SK-N-SH (cell line): ENCODE results near the gene TC2N. TPM values are rescaled to one million over a fixed set of nuclear protein-coding genes. Genes with fewer than 3 reads are reported as not detected.

Source experiments
- CTCF ChIA-PET: fragments of 300-600, 350-600 bp; formaldehyde crosslinking; extraction: SDS; loops from one replicate; lab custom pipeline; 2021; lab: Yijun Ruan, JAX
- POLR2A ChIA-PET: fragments of 350-600 bp; sonication (Branson Sonifier 250); formaldehyde crosslinking; extraction: SDS; loops from one replicate; lab custom pipeline; 2020; ENCODE audit warnings: antibody characterized with exemption, inconsistent platforms; lab: Yijun Ruan, JAX
- DNase-seq: peaks from one replicate; pipeline ENCODE4 v3.0.0; 2012
- H2AFZ ChIP-seq: fragments of 200-600 bp; sonication (generic); 2 replicates; pipeline ENCODE4 v1.8.1; 2016; ENCODE audit warnings: antibody characterized with exemption, mild to moderate bottlenecking, low read depth
- H3F3A ChIP-seq: fragments of 200-600 bp; sonication (generic); replicated peaks from 2 replicates; pipeline ENCODE3; 2016; ENCODE audit warnings: antibody characterized with exemption, mild to moderate bottlenecking; ENCODE audit not compliant: insufficient read depth
- H3K27ac ChIP-seq, 2 experiments: fragments of 200-500 bp in 1 of 2; fragments of 200-600 bp in 1 of 2; sonication (Bioruptor generic) in 1 of 2; sonication (generic), shearing (Covaris generic) in 1 of 2; 2 replicates each; pipeline versions ENCODE4 v1.5.1 to v1.6.1; 2014 to 2016; ENCODE audit warnings: low read depth in 2 of 2, inconsistent platforms in 1 of 2, low read length in 1 of 2, mild to moderate bottlenecking in 1 of 2, mixed read lengths in 1 of 2
- H3K27me3 ChIP-seq: fragments of 200-600 bp; sonication (generic), shearing (Covaris generic); 2 replicates; pipeline ENCODE4 v1.6.1; 2016; ENCODE audit warnings: mixed run types; ENCODE audit not compliant: insufficient read depth
- H3K36me3 ChIP-seq, 2 experiments: fragments of 200-500 bp in 1 of 2; fragments of 200-600 bp in 1 of 2; sonication (Bioruptor generic) in 1 of 2; sonication (generic) in 1 of 2; replicated peaks in 1 of 2; 2 replicates each; pipeline versions ENCODE3 to v1.5.1; 2014 to 2016; ENCODE audit warnings: low read length in 1 of 2, mild to moderate bottlenecking in 1 of 2; ENCODE audit not compliant: insufficient read depth in 2 of 2, control insufficient read depth in 1 of 2
- H3K4me1 ChIP-seq, 2 experiments: fragments of 200-500 bp in 1 of 2; fragments of 200-600 bp in 1 of 2; sonication (Bioruptor generic) in 1 of 2; sonication (generic), shearing (Covaris generic) in 1 of 2; 2 replicates each; pipeline versions ENCODE4 v1.5.1 to v1.6.1; 2014 to 2016; ENCODE audit warnings: low read depth in 1 of 2, low read length in 1 of 2, mixed run types in 1 of 2; ENCODE audit not compliant: insufficient read depth in 2 of 2, control insufficient read depth in 1 of 2
- H3K4me2 ChIP-seq: fragments of 200-600 bp; sonication (generic), shearing (Covaris generic); 2 replicates; pipeline ENCODE4 v1.6.1; 2017; ENCODE audit warnings: mixed run types
- H3K4me3 ChIP-seq, 2 experiments: fragments of 200-500 bp in 1 of 2; fragments of 200-600 bp in 1 of 2; sonication (Bioruptor generic) in 1 of 2; sonication (generic), shearing (Covaris generic) in 1 of 2; 2 replicates each; pipeline versions ENCODE4 v1.5.1 to v1.8.1; 2014 to 2016; ENCODE audit warnings: low read depth in 2 of 2, inconsistent platforms in 1 of 2, low read length in 1 of 2, mild to moderate bottlenecking in 1 of 2, mixed read lengths in 1 of 2, moderate library complexity in 1 of 2
- H3K79me2 ChIP-seq: fragments of 200-600 bp; sonication (generic); 2 replicates; pipeline ENCODE4 v1.8.1; 2017; ENCODE audit warnings: mild to moderate bottlenecking; ENCODE audit not compliant: insufficient read depth
- H3K9ac ChIP-seq: fragments of 200-600 bp; sonication (generic); 2 replicates; pipeline ENCODE4 v1.6.1; 2017; ENCODE audit warnings: mixed run types
- H3K9me2 ChIP-seq: fragments of 200-600 bp; sonication (generic); 2 replicates; pipeline ENCODE4 v1.6.1; 2017; ENCODE audit warnings: mixed run types
- H3K9me3 ChIP-seq: fragments of 200-600 bp; sonication (generic); 2 replicates; pipeline ENCODE4 v1.6.1; 2017; ENCODE audit warnings: mixed run types, mild to moderate bottlenecking, moderate library complexity
- H4K20me1 ChIP-seq: fragments of 200-600 bp; sonication (generic); 2 replicates; pipeline ENCODE4 v1.6.1; 2017; ENCODE audit warnings: mild to moderate bottlenecking, mixed run types; ENCODE audit not compliant: insufficient read depth
- CHD2 ChIP-seq: fragments of 150-350 bp; IDR thresholded peaks from 2 replicates; pipeline ENCODE4 v1.6.1; 2018; ENCODE audit warnings: low read length; ENCODE audit not compliant: partially characterized antibody
- ELF1 ChIP-seq: IDR thresholded peaks from 2 replicates; pipeline ENCODE4 v1.4.0; 2012
- EP300 ChIP-seq, 2 experiments: IDR thresholded peaks; 2 replicates each; pipeline versions ENCODE4 v1.4.0 to v1.6.1; 2012; ENCODE audit warnings: borderline replicate concordance in 1 of 2, low read depth in 1 of 2, low read length in 1 of 2
- FOSL2 ChIP-seq: IDR thresholded peaks from 2 replicates; pipeline ENCODE4 v1.4.0; 2012; ENCODE audit warnings: low read depth, mild to moderate bottlenecking, moderate library complexity, borderline replicate concordance
- FOXJ3 ChIP-seq: sonication (generic); formaldehyde crosslinking; IDR thresholded peaks from 2 replicates; pipeline ENCODE4 v1.5.1; 2020; ENCODE audit warnings: mild to moderate bottlenecking, missing genetic modification reagents
- FOXM1 ChIP-seq: IDR thresholded peaks from 2 replicates; pipeline ENCODE4 v1.4.0; 2012; ENCODE audit warnings: low read depth, mild to moderate bottlenecking
- GABPA ChIP-seq: IDR thresholded peaks from 2 replicates; pipeline ENCODE4 v1.4.0; 2012; ENCODE audit warnings: low read depth, mild to moderate bottlenecking
- NFIC ChIP-seq: IDR thresholded peaks from 2 replicates; pipeline ENCODE4 v1.4.0; 2012; ENCODE audit warnings: borderline replicate concordance
- POLR2AphosphoS5 ChIP-seq: IDR thresholded peaks from 2 replicates; pipeline ENCODE4 v1.6.1; 2012; ENCODE audit warnings: low read depth, low read length
- RCOR1 ChIP-seq: fragments of 150-350 bp; IDR thresholded peaks from 2 replicates; pipeline ENCODE4 v1.6.1; 2017; ENCODE audit warnings: antibody characterized with exemption, low read length
- RFX5 ChIP-seq: IDR thresholded peaks from 2 replicates; pipeline ENCODE4 v1.6.1; 2012; ENCODE audit warnings: mild to moderate bottlenecking, improper control_type of control experiment, low read length
- RXRA ChIP-seq: IDR thresholded peaks from 2 replicates; pipeline ENCODE4 v1.4.0; 2012; ENCODE audit warnings: low read depth, mild to moderate bottlenecking, borderline replicate concordance
- SIN3A ChIP-seq: IDR thresholded peaks from 2 replicates; pipeline ENCODE4 v1.6.1; 2012; ENCODE audit warnings: low read depth, mild to moderate bottlenecking, low read length, moderate library complexity, borderline replicate concordance
- TAF1 ChIP-seq: IDR thresholded peaks from 2 replicates; pipeline ENCODE4 v1.6.1; 2012; ENCODE audit warnings: low read depth, mild to moderate bottlenecking, low read length, moderate library complexity, borderline replicate concordance
- WGBS: methylation state at CpG from one replicate; pipeline ENCODE4 v1.1.6; 2017; ENCODE audit warnings: low lambda C conversion rate; 5-methylcytosine and 5-hydroxymethylcytosine counted together
- polyA plus RNA-seq, 3 experiments: library from polyadenylated mRNA; depleted of rRNA; stranded (reverse); fragments of >200 nt; gene quantifications; 2 replicates each; pipeline ENCODE4 v1.2.3, GENCODE V29; 2012
- TF ChIP-seq, protein P1 (sequence below): IDR thresholded peaks from 2 replicates; pipeline ENCODE4; 2012
- TF ChIP-seq, protein P2 (sequence below): IDR thresholded peaks from 2 replicates; pipeline ENCODE4 v1.4.0; 2012; ENCODE audit warnings: low read depth, borderline replicate concordance
- TF ChIP-seq, protein P3 (sequence below): fragments of 150-350 bp; IDR thresholded peaks from 2 replicates; pipeline ENCODE4 v1.6.1; 2017; ENCODE audit warnings: antibody characterized with exemption, low read length, low read depth, borderline replicate concordance
- TF ChIP-seq, protein P4 (sequence below): IDR thresholded peaks from 2 replicates; pipeline ENCODE4 v1.4.0; 2012; ENCODE audit warnings: low read depth, borderline replicate concordance

TC2N gene
- polyA plus RNA-seq, 1 of the 3 experiments (the other 2 are of a cell fraction) = not detected

DNA sequence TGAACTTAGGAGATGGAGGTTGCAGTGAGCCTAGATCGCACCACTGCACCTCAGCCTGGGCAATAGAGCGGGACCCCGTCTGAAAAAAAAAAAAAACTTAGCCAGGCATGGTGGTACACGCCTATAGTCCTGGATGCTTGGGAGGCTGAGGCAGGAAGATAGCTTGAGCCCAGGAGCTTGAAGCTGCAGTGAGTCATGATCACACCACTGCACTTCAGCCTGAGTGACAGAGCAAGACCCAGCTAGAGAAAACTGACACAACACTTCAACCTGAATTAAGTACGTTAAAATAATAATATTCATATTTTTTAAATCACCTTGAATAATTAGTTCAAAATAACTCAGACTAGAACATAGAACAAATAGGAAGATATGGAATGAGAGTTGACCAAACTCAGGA, 129.7 kb downstream of the TC2N start:
- no peaks in the 10 kb centered on the region for H3K79me2 ChIP-seq
- no peak for DNase-seq
- TF ChIP-seq, protein P1, sequence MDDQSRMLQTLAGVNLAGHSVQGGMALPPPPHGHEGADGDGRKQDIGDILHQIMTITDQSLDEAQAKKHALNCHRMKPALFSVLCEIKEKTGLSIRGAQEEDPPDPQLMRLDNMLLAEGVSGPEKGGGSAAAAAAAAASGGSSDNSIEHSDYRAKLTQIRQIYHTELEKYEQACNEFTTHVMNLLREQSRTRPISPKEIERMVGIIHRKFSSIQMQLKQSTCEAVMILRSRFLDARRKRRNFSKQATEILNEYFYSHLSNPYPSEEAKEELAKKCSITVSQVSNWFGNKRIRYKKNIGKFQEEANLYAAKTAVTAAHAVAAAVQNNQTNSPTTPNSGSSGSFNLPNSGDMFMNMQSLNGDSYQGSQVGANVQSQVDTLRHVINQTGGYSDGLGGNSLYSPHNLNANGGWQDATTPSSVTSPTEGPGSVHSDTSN = no peak
- TF ChIP-seq CHD2 (no peak), SIN3A (no peak), RFX5 (no peak), EP300 (IDR thresholded peaks at IDR 0.05; ENCODE audit: borderline replicate concordance in 1 of 2, low read depth in 1 of 2, low read length in 1 of 2) (no peak), RCOR1 (no peak), FOXM1 (no peak), RXRA (no peak), ELF1 (no peak), GABPA (no peak), FOXJ3 (no peak), FOSL2 (no peak), NFIC (no peak), TAF1 (no peak), POLR2AphosphoS5 (no peak)
- TF ChIP-seq, protein P2, sequence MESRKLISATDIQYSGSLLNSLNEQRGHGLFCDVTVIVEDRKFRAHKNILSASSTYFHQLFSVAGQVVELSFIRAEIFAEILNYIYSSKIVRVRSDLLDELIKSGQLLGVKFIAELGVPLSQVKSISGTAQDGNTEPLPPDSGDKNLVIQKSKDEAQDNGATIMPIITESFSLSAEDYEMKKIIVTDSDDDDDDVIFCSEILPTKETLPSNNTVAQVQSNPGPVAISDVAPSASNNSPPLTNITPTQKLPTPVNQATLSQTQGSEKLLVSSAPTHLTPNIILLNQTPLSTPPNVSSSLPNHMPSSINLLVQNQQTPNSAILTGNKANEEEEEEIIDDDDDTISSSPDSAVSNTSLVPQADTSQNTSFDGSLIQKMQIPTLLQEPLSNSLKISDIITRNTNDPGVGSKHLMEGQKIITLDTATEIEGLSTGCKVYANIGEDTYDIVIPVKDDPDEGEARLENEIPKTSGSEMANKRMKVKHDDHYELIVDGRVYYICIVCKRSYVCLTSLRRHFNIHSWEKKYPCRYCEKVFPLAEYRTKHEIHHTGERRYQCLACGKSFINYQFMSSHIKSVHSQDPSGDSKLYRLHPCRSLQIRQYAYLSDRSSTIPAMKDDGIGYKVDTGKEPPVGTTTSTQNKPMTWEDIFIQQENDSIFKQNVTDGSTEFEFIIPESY = no peak
- TF ChIP-seq, protein P3, sequence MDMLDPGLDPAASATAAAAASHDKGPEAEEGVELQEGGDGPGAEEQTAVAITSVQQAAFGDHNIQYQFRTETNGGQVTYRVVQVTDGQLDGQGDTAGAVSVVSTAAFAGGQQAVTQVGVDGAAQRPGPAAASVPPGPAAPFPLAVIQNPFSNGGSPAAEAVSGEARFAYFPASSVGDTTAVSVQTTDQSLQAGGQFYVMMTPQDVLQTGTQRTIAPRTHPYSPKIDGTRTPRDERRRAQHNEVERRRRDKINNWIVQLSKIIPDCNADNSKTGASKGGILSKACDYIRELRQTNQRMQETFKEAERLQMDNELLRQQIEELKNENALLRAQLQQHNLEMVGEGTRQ = no peak
- TF ChIP-seq, protein P4, sequence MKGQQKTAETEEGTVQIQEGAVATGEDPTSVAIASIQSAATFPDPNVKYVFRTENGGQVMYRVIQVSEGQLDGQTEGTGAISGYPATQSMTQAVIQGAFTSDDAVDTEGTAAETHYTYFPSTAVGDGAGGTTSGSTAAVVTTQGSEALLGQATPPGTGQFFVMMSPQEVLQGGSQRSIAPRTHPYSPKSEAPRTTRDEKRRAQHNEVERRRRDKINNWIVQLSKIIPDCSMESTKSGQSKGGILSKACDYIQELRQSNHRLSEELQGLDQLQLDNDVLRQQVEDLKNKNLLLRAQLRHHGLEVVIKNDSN = no peak
- no peak overlapping the region for H3K4me3 ChIP-seq
- no peaks in the 10 kb centered on the region for H3K36me3 ChIP-seq
- no peaks in the 10 kb centered on the region for H3F3A ChIP-seq
- ChIA-PET CTCF (no interaction called here), POLR2A (no interaction called here)
- H3K4me2 ChIP-seq = no peak overlapping the region
- H3K9me3 ChIP-seq = no peaks in the 10 kb centered on the region
- no peaks in the 10 kb centered on the region; the same call in 1 of the 2 replicates for H3K27me3 ChIP-seq
- no peak overlapping the region for H3K9ac ChIP-seq
- 4% methylated on average over 5 of the region's 5 CpGs for WGBS
- no peaks in the 10 kb centered on the region for H4K20me1 ChIP-seq
- no peaks in the 10 kb centered on the region for H3K4me1 ChIP-seq
- no peaks in the 10 kb centered on the region for H3K9me2 ChIP-seq
- H2AFZ ChIP-seq = no peak overlapping the region
- no peak overlapping the region for H3K27ac ChIP-seq
